A673 (cell line): ENCODE measurements around the gene RASL12.

Experiments
- CTCF ChIP-seq: fragments of 300-800, 200-600 bp; sonication (generic); conservative IDR thresholded peaks from 2 replicates; pipeline ENCODE4 v1.5.1; 2017; ENCODE audit warnings: low read depth, mild to moderate bottlenecking, antibody characterized with exemption, low read length, moderate library complexity, mixed read lengths
- EZH2 ChIP-seq: fragments of 200-600 bp; sonication (generic); IDR thresholded peaks from 2 replicates; pipeline ENCODE4 v1.6.1; 2017; ENCODE audit warnings: borderline replicate concordance, low read depth, mild to moderate bottlenecking, mixed read lengths, antibody characterized with exemption, low read length; ENCODE audit not compliant: poor library complexity, severe bottlenecking

DNA sequence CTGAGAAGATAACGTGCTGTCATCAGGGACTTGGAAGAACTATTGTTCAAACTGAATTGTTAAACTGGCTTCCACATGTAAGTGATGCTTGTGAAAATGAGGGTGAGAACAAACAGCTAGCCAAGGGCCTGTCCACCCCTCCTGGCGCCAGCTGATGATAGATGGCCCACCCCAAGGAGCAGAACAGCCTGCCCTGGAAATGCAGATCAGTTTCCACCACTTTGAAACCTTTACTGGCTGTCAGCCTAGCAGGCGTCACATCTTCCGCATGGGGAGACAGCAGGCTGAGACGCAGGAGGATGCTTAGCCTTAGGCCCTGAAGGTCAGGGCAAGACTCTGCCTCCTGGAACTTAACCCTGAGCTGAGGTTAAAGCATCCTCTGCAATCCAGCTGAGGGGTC is 29.0 kb downstream of the RASL12 start:
- no peak for TF ChIP-seq CTCF
- TF ChIP-seq EZH2 = no peak
